Osteoblast (primary cell): ENCODE data around the gene KNDC1. TPM values are rescaled to one million over a fixed set of nuclear protein-coding genes. Genes with fewer than 3 reads are reported as not detected.

Experiments used
- DNase-seq: peaks from one replicate; pipeline ENCODE4 v3.0.0; 2011; ENCODE audit warnings: low spot score, mixed read lengths; ENCODE audit not compliant: insufficient read length; ENCODE audit errors: missing footprints
- H2AFZ ChIP-seq: 2 replicates; pipeline ENCODE4 v1.6.0; 2011; ENCODE audit warnings: mild to moderate bottlenecking, low read length
- H3K27ac ChIP-seq: 2 replicates; pipeline ENCODE4 v1.5.1; 2011; ENCODE audit warnings: mild to moderate bottlenecking, low read depth, low read length, moderate library complexity
- H3K27me3 ChIP-seq: 2 replicates; pipeline ENCODE4 v1.6.0; 2012; ENCODE audit warnings: mild to moderate bottlenecking, control low read depth, inconsistent platforms, low read length, moderate library complexity; ENCODE audit not compliant: insufficient read depth
- H3K36me3 ChIP-seq: 2 replicates; pipeline ENCODE4 v1.5.1; 2011; ENCODE audit warnings: mild to moderate bottlenecking, low read length, control low read depth, moderate library complexity; ENCODE audit not compliant: insufficient read depth
- H3K4me1 ChIP-seq: 2 replicates; pipeline ENCODE4 v1.5.1; 2011; ENCODE audit warnings: mild to moderate bottlenecking, low read length, control low read depth, moderate library complexity; ENCODE audit not compliant: insufficient read depth
- H3K4me2 ChIP-seq: 2 replicates; pipeline ENCODE4 v1.6.0; 2011; ENCODE audit warnings: mild to moderate bottlenecking, low read length; ENCODE audit not compliant: insufficient read depth
- H3K4me3 ChIP-seq: fragments of 200-600 bp; sonication (generic); 3 replicates; pipeline ENCODE4 v1.5.1; 2012; ENCODE audit warnings: mild to moderate bottlenecking, low read length, inconsistent platforms; ENCODE audit not compliant: insufficient read depth
- H3K79me2 ChIP-seq: 2 replicates; pipeline ENCODE4 v1.6.0; 2012; ENCODE audit warnings: mild to moderate bottlenecking, low read length, control low read depth, inconsistent platforms; ENCODE audit not compliant: insufficient read depth
- H3K9me3 ChIP-seq: 2 replicates; pipeline ENCODE4 v1.5.1; 2011; ENCODE audit warnings: low read depth, low read length, control low read depth
- H4K20me1 ChIP-seq: 2 replicates; pipeline ENCODE4 v1.6.0; 2012; ENCODE audit warnings: mild to moderate bottlenecking, low read length, control low read depth; ENCODE audit not compliant: insufficient read depth
- CTCF ChIP-seq: IDR thresholded peaks from 2 replicates; pipeline ENCODE4 v1.5.1; 2011; ENCODE audit warnings: mild to moderate bottlenecking, low read depth, low read length, moderate library complexity; ENCODE audit errors: extremely low read depth
- total RNA-seq: library from RNA; depleted of rRNA; stranded (reverse); fragments of >200 nt; gene quantifications from 2 replicates; pipeline ENCODE4 v1.2.3, GENCODE V29; 2012

KNDC1 gene
- total RNA-seq, 1 donor, result not detected

GRCh38 chr10:133202778-133203651 is 43.0 kb downstream of the KNDC1 start:
- no peak overlapping the region for H2AFZ ChIP-seq
- H3K27me3 ChIP-seq, result no peaks in the 10 kb centered on the region
- no peak for TF ChIP-seq CTCF
- no peaks in the 10 kb centered on the region for H4K20me1 ChIP-seq
- no peaks in the 10 kb centered on the region for H3K9me3 ChIP-seq
- no peak for DNase-seq
- H3K27ac ChIP-seq, result no peak overlapping the region
- no peak overlapping the region for H3K4me2 ChIP-seq
- no peak overlapping the region for H3K4me3 ChIP-seq
- no peaks in the 10 kb centered on the region for H3K79me2 ChIP-seq
- no peaks in the 10 kb centered on the region for H3K4me1 ChIP-seq
- H3K36me3 ChIP-seq, result no peaks in the 10 kb centered on the region

GRCh38 chr10:133203652-133204195 is 43.7 kb downstream of the KNDC1 start:
- no peak for TF ChIP-seq CTCF
- Histone ChIP-seq H3K4me3 (no peak overlapping the region), H3K36me3 (no peaks in the 10 kb centered on the region), H3K9me3 (no peaks in the 10 kb centered on the region), H3K79me2 (no peaks in the 10 kb centered on the region), H3K4me2 (no peak overlapping the region), H3K4me1 (no peaks in the 10 kb centered on the region), H3K27me3 (no peaks in the 10 kb centered on the region), H2AFZ (no peak overlapping the region), H4K20me1 (no peaks in the 10 kb centered on the region), H3K27ac (no peak overlapping the region)
- no peak for DNase-seq

- H3K4me1 ChIP-seq, result no peaks in the 10 kb centered on the region
- H4K20me1 ChIP-seq, result no peaks in the 10 kb centered on the region
- no peak overlapping the region for H3K4me3 ChIP-seq
- H3K79me2 ChIP-seq, result no peaks in the 10 kb centered on the region
- no peaks in the 10 kb centered on the region for H3K9me3 ChIP-seq
- no peaks in the 10 kb centered on the region for H3K27me3 ChIP-seq
- H3K4me2 ChIP-seq, result no peak overlapping the region
- no peak overlapping the region for H2AFZ ChIP-seq
- no peaks in the 10 kb centered on the region for H3K36me3 ChIP-seq
- TF ChIP-seq CTCF, result no peak
- no peak for DNase-seq
- no peak overlapping the region for H3K27ac ChIP-seq
Measured at GRCh38 chr10:133204226-133205015, 44.4 kb downstream of the KNDC1 start.

- Histone ChIP-seq H3K4me2 (no peak overlapping the region), H3K79me2 (no peaks in the 10 kb centered on the region), H3K27me3 (no peaks in the 10 kb centered on the region), H3K36me3 (no peaks in the 10 kb centered on the region), H4K20me1 (no peaks in the 10 kb centered on the region), H3K4me1 (no peaks in the 10 kb centered on the region), H3K27ac (no peak overlapping the region), H2AFZ (no peak overlapping the region), H3K4me3 (no peak overlapping the region), H3K9me3 (no peaks in the 10 kb centered on the region)
- DNase-seq, result no peak
- TF ChIP-seq CTCF, result no peak
Measured at GRCh38 chr10:133205146-133205545, 45.1 kb downstream of the KNDC1 start.
